Thoracic aorta (tissue), 2 donors: ENCODE measurements around the gene LCNL1. TPM values are rescaled to one million over a fixed set of nuclear protein-coding genes. Genes with fewer than 3 reads are reported as not detected.

Experiments
- ATAC-seq: fragments of 150-250 bp; one replicate; pipeline ENCODE4 v1.8.0; 2017; ENCODE audit warnings: low read depth; ENCODE audit not compliant: insufficient number of reproducible peaks, low FRiP score
- DNase-seq: peaks from one replicate; pipeline ENCODE4 v3.0.0-alpha.2; 2020; ENCODE audit warnings: low spot score
- H3K27ac ChIP-seq, 2 donors: fragments of 200-600 bp; sonication (generic); 1 replicate in 1 of 2; 2 replicates in 1 of 2; pipeline ENCODE4 v1.5.1; 2016; ENCODE audit warnings: mild to moderate bottlenecking in 2 of 2, moderate library complexity in 2 of 2
- H3K27me3 ChIP-seq: fragments of 200-600 bp; sonication (generic); replicated peaks from 2 replicates; pipeline ENCODE4 v1.6.0; 2016; ENCODE audit warnings: mild to moderate bottlenecking; ENCODE audit not compliant: insufficient read depth
- H3K36me3 ChIP-seq: fragments of 200-600 bp; sonication (generic); one replicate; pipeline ENCODE4 v1.5.1; 2016
- H3K4me1 ChIP-seq, 2 donors: fragments of 200-600 bp; sonication (generic); 1 replicate in 1 of 2; 2 replicates in 1 of 2; pipeline versions ENCODE4 v1.5.1 to v1.6.0; 2016; ENCODE audit warnings: low read depth in 2 of 2, mild to moderate bottlenecking in 1 of 2; ENCODE audit not compliant: control insufficient read depth in 1 of 2
- H3K4me3 ChIP-seq: fragments of 200-600 bp; sonication (generic); 2 replicates; pipeline ENCODE4 v1.5.1; 2016; ENCODE audit warnings: mild to moderate bottlenecking
- H3K9me3 ChIP-seq: fragments of 200-600 bp; sonication (generic); 2 replicates; pipeline ENCODE4 v1.5.1; 2016
- CTCF ChIP-seq: fragments of 200-600 bp; sonication (generic); IDR thresholded peaks from one replicate; pipeline ENCODE4 v1.5.1; 2019; ENCODE audit warnings: antibody characterized with exemption
- total RNA-seq, 2 donors: library from RNA; depleted of rRNA; stranded (reverse); fragments of >200 nt; gene quantifications; one replicate each; pipeline versions ENCODE4 v1.1.0 to v1.2.3, GENCODE V29; 2016

Gene LCNL1
- total RNA-seq, 2 donors from 2014 or later, result not detected

GRCh38 chr9:136944519-136945332 is 38.1 kb upstream of the LCNL1 start, which contains the start of the genes C8G and FBXW5:
TSS of gene C8G (plus strand) at chr9:136945243. CDS start at chr9:136945321, 78 bp downstream.
TSS of gene FBXW5 (minus strand) at chr9:136944738. CDS start at chr9:136944083, 655 bp downstream.
- Histone ChIP-seq H3K9me3 (no peaks in the 10 kb centered on the region), H3K4me1 (peaks cover 17 to 45% of the 10 kb centered on the region in 2 donors)
- ATAC-seq, result peak; percentile 52

GRCh38 chr9:136945333-136946227 is 37.2 kb upstream of the LCNL1 start:
- ATAC-seq, result no peak
- no peaks in the 10 kb centered on the region for H3K9me3 ChIP-seq
- no peak for TF ChIP-seq CTCF
- H3K27me3 ChIP-seq, result no peaks in the 10 kb centered on the region
- H3K27ac ChIP-seq, result no peak overlapping the region
- H3K36me3 ChIP-seq, result peaks cover 22% of the 10 kb centered on the region
- H3K4me3 ChIP-seq, result no peak overlapping the region
- DNase-seq, result no peak
- H3K4me1 ChIP-seq, result peaks cover 21 to 42% of the 10 kb centered on the region in 2 donors

More at GRCh38 chr9:136944519-136945332, 38.1 kb upstream of the LCNL1 start, which contains the start of the genes C8G and FBXW5:
- Histone ChIP-seq H3K27me3 (no peaks in the 10 kb centered on the region), H3K4me3 (peak within 1 kb of the TSS; percentile 97), H3K36me3 (peaks cover 28% of the 10 kb centered on the region), H3K27ac (peak within 1 kb of the TSS; percentile 79 to 83)
- TF ChIP-seq CTCF, result peak; percentile 98
- DNase-seq, result peak; percentile 57

- Histone ChIP-seq H3K9me3 (no peaks in the 10 kb centered on the region), H3K27ac (no peak overlapping the region), H3K27me3 (no peaks in the 10 kb centered on the region), H3K36me3 (peaks cover 15% of the 10 kb centered on the region), H3K4me3 (no peak overlapping the region), H3K4me1 (peaks cover 22 to 45% of the 10 kb centered on the region in 2 donors)
- TF ChIP-seq CTCF, result no peak
- ATAC-seq, result no peak
- no peak for DNase-seq
Measured at GRCh38 chr9:136946228-136947027, 36.4 kb upstream of the LCNL1 start.

- H3K9me3 ChIP-seq, result no peaks in the 10 kb centered on the region
- no peak for TF ChIP-seq CTCF
- ATAC-seq (no peak), DNase-seq (no peak)
- H3K4me1 ChIP-seq, result peaks cover 22 to 42% of the 10 kb centered on the region in 2 donors
- no peak overlapping the region for H3K27ac ChIP-seq
- H3K4me3 ChIP-seq, result no peak overlapping the region
- H3K36me3 ChIP-seq, result peaks cover 7% of the 10 kb centered on the region
- H3K27me3 ChIP-seq, result no peaks in the 10 kb centered on the region
Measured at GRCh38 chr9:136947028-136947891, 35.5 kb upstream of the LCNL1 start.
